Thyroid gland (tissue), 4 donors: ENCODE data around the gene SVIL.

Source experiments
- CTCF ChIP-seq, 6 experiments: fragments of 200-600 bp in 3 of 6; fragments of 450-650 bp in 3 of 6; sonication (generic) in 3 of 6; IDR thresholded peaks; one replicate each; pipeline ENCODE4 v1.5.1; 2016 to 2019; ENCODE audit warnings: antibody characterized with exemption in 6 of 6, mild to moderate bottlenecking in 2 of 6, inconsistent platforms in 1 of 6, moderate library complexity in 1 of 6
- POLR2A ChIP-seq, 2 donors: fragments of 450-650 bp; IDR thresholded peaks; one replicate each; pipeline ENCODE4 v1.6.1; 2017; ENCODE audit warnings: antibody characterized with exemption in 2 of 2, mild to moderate bottlenecking in 2 of 2, moderate library complexity in 1 of 2

DNA sequence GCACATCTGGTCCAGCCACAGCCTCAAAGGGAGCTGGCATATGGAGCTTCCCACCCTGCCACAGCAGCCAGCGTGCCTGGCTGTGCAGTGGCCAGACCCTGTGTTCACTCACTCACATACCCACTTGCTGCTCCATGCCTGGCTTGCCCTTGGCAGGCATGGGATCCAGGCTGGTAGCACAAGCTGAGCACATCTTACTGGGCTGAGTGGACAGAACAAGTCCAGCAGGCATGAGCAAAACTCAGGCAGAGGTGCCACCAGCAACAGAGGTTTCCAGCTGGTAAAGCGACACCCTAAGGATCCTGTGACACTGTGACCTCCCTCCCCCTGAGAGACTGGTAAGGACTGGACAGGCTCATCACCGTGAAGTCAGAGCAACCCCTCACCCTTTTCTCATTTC, 25.1 kb downstream of the SVIL start:
- TF ChIP-seq CTCF (IDR thresholded peaks at IDR 0.05) (no peak), POLR2A (IDR thresholded peaks at IDR 0.05) (no peak)
